ENCODE measurements around the gene SENP1. TPM values are rescaled to one million over a fixed set of nuclear protein-coding genes. Genes with fewer than 3 reads are reported as not detected.

The SENP1 gene
- total RNA-seq, 1 experiment from 2014 or later, result 24.5 TPM

DNA sequence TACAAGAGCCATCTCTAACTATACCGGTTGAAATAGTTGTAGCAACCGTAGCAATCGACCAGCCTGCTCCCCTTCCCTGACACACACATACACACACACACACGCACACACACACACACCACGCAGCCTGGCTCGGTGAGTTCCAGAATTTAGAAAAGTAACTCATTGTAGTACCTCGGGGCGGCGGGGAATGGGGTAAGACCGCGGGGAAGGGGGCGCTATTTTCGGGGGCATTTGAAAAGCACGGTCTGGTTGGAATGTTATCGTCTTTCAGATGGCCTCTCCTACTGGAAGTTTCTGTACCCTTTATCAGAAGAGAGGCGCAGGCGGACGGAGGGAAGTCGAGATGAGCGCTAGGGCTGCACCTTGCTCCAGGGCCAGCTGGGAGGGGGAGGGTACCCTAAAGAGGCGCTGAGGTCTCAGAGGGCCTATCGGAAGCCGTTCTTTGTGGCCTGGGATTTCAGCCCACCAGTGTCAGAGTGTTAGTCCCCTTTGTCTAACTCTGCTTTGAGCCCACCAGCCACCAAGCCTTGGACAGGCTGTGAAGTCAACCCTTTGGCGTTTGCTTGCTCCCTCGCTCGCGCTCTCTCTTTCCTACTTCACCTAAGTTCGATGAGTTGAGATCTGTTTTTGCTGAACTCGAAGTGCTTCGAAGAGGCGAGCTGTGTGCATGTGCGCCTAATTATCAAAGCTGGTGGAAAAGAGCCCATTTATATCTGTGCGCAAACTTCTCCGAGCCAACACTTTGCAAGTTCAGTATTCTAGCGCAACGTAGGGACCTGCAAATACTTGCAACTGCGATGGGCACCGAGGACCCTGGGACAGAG lies 102.4 kb downstream of the SENP1 start:
- intact Hi-C loops (cut with micrococcal nuclease), result loop anchor here (5.0 kb wide), 1 partner anchor 154 kb away; the partner anchor contains the start of gene ASB8
- peaks cover 5% of the 10 kb centered on the region for H3K4me1 Mint-ChIP-seq (ENCODE audit: insufficient read depth, unreplicated experiment)
- POLR2A ChIA-PET, result no interaction called here
- H3K27ac Mint-ChIP-seq (ENCODE audit: low read depth, unreplicated experiment), result no peak overlapping the region
- TF ChIP-seq, protein P1, sequence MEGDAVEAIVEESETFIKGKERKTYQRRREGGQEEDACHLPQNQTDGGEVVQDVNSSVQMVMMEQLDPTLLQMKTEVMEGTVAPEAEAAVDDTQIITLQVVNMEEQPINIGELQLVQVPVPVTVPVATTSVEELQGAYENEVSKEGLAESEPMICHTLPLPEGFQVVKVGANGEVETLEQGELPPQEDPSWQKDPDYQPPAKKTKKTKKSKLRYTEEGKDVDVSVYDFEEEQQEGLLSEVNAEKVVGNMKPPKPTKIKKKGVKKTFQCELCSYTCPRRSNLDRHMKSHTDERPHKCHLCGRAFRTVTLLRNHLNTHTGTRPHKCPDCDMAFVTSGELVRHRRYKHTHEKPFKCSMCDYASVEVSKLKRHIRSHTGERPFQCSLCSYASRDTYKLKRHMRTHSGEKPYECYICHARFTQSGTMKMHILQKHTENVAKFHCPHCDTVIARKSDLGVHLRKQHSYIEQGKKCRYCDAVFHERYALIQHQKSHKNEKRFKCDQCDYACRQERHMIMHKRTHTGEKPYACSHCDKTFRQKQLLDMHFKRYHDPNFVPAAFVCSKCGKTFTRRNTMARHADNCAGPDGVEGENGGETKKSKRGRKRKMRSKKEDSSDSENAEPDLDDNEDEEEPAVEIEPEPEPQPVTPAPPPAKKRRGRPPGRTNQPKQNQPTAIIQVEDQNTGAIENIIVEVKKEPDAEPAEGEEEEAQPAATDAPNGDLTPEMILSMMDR (IDR thresholded peaks at IDR 0.05; ENCODE audit: unreplicated experiment), result no peak
- H3K27me3 Mint-ChIP-seq (ENCODE audit: insufficient read depth, unreplicated experiment), result peaks cover 76% of the 10 kb centered on the region
- CTCF ChIA-PET, result no interaction called here
- H3K36me3 Mint-ChIP-seq (ENCODE audit: insufficient read depth, unreplicated experiment), result no peaks in the 10 kb centered on the region
- H3K9me3 Mint-ChIP-seq (ENCODE audit: unreplicated experiment), result no peaks in the 10 kb centered on the region
- BruUV-seq (replicated peaks), result no TSS peak
- DNase-seq (ENCODE audit: unreplicated experiment), result no peak
- H3K4me3 Mint-ChIP-seq (ENCODE audit: unreplicated experiment), result no peak overlapping the region

DNA sequence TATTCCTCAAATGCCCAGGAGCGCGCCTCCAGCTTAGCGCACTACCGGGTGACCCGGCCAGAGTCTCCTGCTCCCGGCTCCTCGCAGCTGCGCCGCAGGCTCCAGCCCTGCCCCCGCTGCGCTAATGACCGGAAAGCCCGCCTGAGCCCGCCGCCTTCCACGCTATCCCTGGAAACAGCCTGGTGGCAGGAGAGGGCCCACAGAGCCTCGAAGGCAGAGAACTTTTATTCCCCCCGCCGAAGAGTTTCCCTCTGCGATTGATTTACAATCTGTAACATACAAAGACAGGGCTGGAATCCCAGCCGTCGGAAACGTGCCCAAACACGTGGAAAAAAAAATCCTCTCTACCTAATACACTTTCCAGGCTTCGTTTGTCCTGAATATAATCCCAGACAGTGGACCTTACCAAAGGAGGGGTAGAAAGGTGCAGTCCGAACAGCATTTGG lies 103.1 kb downstream of the SENP1 start:
- Mint-ChIP-seq H3K4me3 (ENCODE audit: unreplicated experiment) (no peak overlapping the region), H3K36me3 (ENCODE audit: insufficient read depth, unreplicated experiment) (no peaks in the 10 kb centered on the region), H3K27ac (ENCODE audit: low read depth, unreplicated experiment) (no peak overlapping the region), H3K4me1 (ENCODE audit: insufficient read depth, unreplicated experiment) (peaks cover 5% of the 10 kb centered on the region), H3K9me3 (ENCODE audit: unreplicated experiment) (no peaks in the 10 kb centered on the region), H3K27me3 (ENCODE audit: insufficient read depth, unreplicated experiment) (peaks cover 75% of the 10 kb centered on the region)
- BruUV-seq (replicated peaks), result no TSS peak
- ChIA-PET CTCF (interaction anchor here (0.5 kb wide), 1 partner anchor 163 kb away, joined by 3 read pairs; no protein-coding TSS in a partner anchor), POLR2A (interaction anchor here (0.8 kb wide), 1 partner anchor 11 kb away, joined by 3 read pairs; no protein-coding TSS in a partner anchor)
- TF ChIP-seq, protein P1 (IDR thresholded peaks at IDR 0.05; ENCODE audit: unreplicated experiment), result no peak
- intact Hi-C loops (cut with micrococcal nuclease), result loop anchor here (5.0 kb wide), 1 partner anchor 155 kb away; the partner anchor contains the start of gene ASB8
- DNase-seq (ENCODE audit: unreplicated experiment), result no peak

DNA sequence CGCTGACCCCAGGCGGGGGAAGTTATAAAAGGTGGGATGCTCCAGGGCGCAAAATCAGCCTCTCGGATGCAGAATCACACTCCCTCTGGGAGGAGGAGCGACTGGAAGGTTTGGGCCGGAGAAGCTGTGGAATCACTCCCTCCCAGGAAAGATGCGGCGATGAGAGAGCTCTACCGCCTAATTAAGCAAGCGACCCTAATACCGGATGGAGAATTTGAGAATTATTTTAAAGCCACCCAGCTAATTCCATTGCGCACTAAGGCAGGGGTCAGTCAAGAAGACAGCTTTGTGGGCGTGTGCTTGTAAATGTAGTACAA lies 103.5 kb downstream of the SENP1 start:
- Mint-ChIP-seq H3K4me1 (ENCODE audit: insufficient read depth, unreplicated experiment) (peaks cover 5% of the 10 kb centered on the region), H3K36me3 (ENCODE audit: insufficient read depth, unreplicated experiment) (no peaks in the 10 kb centered on the region), H3K27ac (ENCODE audit: low read depth, unreplicated experiment) (no peak overlapping the region), H3K27me3 (ENCODE audit: insufficient read depth, unreplicated experiment) (peaks cover 71% of the 10 kb centered on the region), H3K9me3 (ENCODE audit: unreplicated experiment) (no peaks in the 10 kb centered on the region), H3K4me3 (ENCODE audit: unreplicated experiment) (peak overlapping the region; percentile 91)
- CTCF ChIA-PET, result interaction anchor here (0.5 to 1.3 kb wide), 2 partner anchors 50 to 163 kb away, joined by 3 read pairs; no protein-coding TSS in a partner anchor
- TF ChIP-seq, protein P1 (IDR thresholded peaks at IDR 0.05; ENCODE audit: unreplicated experiment), result no peak
- BruUV-seq (replicated peaks), result no TSS peak
- POLR2A ChIA-PET, result interaction anchor here (0.8 to 1.2 kb wide), 3 partner anchors 11 to 59 kb away, joined by 3 read pairs; no protein-coding TSS in a partner anchor
- intact Hi-C loops (cut with micrococcal nuclease), result loop anchor here (5.0 kb wide), 1 partner anchor 155 kb away; the partner anchor contains the start of gene ASB8
- no peak for DNase-seq (ENCODE audit: unreplicated experiment)

Measured in MCF 10A (cell line).